ENCODE data around the gene MUC12. TPM values are rescaled to one million over a fixed set of nuclear protein-coding genes. Genes with fewer than 3 reads are reported as not detected.
"Not testable (repeated sequence)": the region's sequence is repeated elsewhere in the genome, so short reads cannot be mapped to it uniquely, and the experiment has no call there.

MUC12 gene
- total and polyA plus RNA-seq, 4 donors, result 0.16 TPM; not detected in 3

- TF ChIP-seq CTCF (IDR thresholded peaks at IDR 0.05; ENCODE audit: low read depth, low read length, missing input control) (no peak), TAF1 (conservative IDR thresholded peaks at IDR 0.05) (no peak), MAX (IDR thresholded peaks at IDR 0.05) (no peak), FOXA2 (IDR thresholded peaks at IDR 0.05) (no peak), SP1 (IDR thresholded peaks at IDR 0.05) (no peak), RXRA (IDR thresholded peaks at IDR 0.05) (no peak), FOXA1 (IDR thresholded peaks at IDR 0.05) (no peak), HNF4A (conservative IDR thresholded peaks at IDR 0.05) (no peak)
- TF ChIP-seq, protein P1, sequence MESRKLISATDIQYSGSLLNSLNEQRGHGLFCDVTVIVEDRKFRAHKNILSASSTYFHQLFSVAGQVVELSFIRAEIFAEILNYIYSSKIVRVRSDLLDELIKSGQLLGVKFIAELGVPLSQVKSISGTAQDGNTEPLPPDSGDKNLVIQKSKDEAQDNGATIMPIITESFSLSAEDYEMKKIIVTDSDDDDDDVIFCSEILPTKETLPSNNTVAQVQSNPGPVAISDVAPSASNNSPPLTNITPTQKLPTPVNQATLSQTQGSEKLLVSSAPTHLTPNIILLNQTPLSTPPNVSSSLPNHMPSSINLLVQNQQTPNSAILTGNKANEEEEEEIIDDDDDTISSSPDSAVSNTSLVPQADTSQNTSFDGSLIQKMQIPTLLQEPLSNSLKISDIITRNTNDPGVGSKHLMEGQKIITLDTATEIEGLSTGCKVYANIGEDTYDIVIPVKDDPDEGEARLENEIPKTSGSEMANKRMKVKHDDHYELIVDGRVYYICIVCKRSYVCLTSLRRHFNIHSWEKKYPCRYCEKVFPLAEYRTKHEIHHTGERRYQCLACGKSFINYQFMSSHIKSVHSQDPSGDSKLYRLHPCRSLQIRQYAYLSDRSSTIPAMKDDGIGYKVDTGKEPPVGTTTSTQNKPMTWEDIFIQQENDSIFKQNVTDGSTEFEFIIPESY (IDR thresholded peaks at IDR 0.05), result no peak
These were observed 8.9 kb downstream of the MUC12 start (continued) for GRCh38 chr7:100978300-100978699.

DNA sequence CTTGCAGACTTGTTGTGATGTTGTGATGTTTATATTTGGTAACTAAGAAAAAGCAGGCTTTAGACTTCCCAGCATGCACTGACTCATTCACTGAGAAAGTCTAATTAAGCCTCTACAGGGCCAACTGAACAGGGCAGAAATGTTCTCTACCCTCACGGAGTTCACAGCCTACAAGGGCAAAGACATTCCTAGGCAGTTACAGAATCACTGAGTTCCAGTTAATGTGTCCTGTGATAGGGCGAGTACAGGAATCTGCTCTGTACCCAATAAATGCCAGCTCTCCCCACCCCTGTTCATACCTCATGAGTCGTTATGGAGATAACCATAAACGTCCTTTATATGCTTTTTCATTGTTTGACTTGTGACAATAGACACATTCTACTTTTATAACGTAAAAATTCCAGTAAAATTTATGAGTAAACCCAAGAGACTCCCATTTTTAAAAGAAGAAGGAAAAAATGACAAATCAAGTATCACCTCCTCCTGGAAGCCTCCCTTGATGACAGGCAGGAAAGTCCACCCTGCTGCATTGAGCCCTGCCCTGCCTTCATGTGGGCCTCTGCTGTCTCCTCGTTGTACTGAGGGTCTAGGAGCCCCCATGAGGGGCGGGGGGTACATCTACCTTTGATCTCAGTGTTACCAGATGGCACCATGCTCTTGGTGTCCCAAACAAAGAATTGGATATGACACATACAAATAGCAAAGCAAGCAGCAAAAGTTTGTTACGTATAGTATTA lies 14.3 kb downstream of the MUC12 start:
- no peak for DNase-seq (ENCODE audit: low spot score)
- no peaks in the 10 kb centered on the region for H3K9me3 ChIP-seq (ENCODE audit: control insufficient read depth in 4 of 4, low read length in 3 of 4)
- TF ChIP-seq GABPA (IDR thresholded peaks at IDR 0.05 in 1 of 2, conservative IDR thresholded peaks at IDR 0.05 in 1 of 2) (no peak), CTCF (IDR thresholded peaks at IDR 0.05; ENCODE audit: low read depth, low read length, missing input control) (no peak), EGR1 (IDR thresholded peaks at IDR 0.05; ENCODE audit: low read depth in 2 of 2) (no peak), TAF1 (conservative IDR thresholded peaks at IDR 0.05) (no peak), YY1 (IDR thresholded peaks at IDR 0.05) (no peak), JUND (IDR thresholded peaks at IDR 0.05) (no peak), RAD21 (IDR thresholded peaks at IDR 0.05) (no peak), ATF3 (IDR thresholded peaks at IDR 0.05) (no peak), SP1 (IDR thresholded peaks at IDR 0.05) (no peak), RXRA (IDR thresholded peaks at IDR 0.05) (no peak), HNF4A (conservative IDR thresholded peaks at IDR 0.05) (no peak)
- TF ChIP-seq, protein P1 (IDR thresholded peaks at IDR 0.05), result no peak
- TF ChIP-seq, protein P2, sequence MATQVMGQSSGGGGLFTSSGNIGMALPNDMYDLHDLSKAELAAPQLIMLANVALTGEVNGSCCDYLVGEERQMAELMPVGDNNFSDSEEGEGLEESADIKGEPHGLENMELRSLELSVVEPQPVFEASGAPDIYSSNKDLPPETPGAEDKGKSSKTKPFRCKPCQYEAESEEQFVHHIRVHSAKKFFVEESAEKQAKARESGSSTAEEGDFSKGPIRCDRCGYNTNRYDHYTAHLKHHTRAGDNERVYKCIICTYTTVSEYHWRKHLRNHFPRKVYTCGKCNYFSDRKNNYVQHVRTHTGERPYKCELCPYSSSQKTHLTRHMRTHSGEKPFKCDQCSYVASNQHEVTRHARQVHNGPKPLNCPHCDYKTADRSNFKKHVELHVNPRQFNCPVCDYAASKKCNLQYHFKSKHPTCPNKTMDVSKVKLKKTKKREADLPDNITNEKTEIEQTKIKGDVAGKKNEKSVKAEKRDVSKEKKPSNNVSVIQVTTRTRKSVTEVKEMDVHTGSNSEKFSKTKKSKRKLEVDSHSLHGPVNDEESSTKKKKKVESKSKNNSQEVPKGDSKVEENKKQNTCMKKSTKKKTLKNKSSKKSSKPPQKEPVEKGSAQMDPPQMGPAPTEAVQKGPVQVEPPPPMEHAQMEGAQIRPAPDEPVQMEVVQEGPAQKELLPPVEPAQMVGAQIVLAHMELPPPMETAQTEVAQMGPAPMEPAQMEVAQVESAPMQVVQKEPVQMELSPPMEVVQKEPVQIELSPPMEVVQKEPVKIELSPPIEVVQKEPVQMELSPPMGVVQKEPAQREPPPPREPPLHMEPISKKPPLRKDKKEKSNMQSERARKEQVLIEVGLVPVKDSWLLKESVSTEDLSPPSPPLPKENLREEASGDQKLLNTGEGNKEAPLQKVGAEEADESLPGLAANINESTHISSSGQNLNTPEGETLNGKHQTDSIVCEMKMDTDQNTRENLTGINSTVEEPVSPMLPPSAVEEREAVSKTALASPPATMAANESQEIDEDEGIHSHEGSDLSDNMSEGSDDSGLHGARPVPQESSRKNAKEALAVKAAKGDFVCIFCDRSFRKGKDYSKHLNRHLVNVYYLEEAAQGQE (IDR thresholded peaks at IDR 0.05), result no peak
- H3K4me1 ChIP-seq (ENCODE audit: control insufficient read depth in 4 of 4, insufficient read depth in 4 of 4, low read length in 3 of 4), result no peaks in the 10 kb centered on the region
- H3K36me3 ChIP-seq (ENCODE audit: control insufficient read depth in 4 of 4, insufficient read depth in 3 of 4, low read depth in 1 of 4, low read length in 3 of 4), result no peaks in the 10 kb centered on the region
- no peak overlapping the region for H3K27ac ChIP-seq (ENCODE audit: low read depth in 1 of 2, low read length in 2 of 2)
- 57% methylated on average over 8 of the region's 8 CpGs for WGBS
- no peak overlapping the region for H3K4me3 ChIP-seq (ENCODE audit: low read depth in 1 of 3, low read length in 3 of 3)
- no peak overlapping the region for H3K9ac ChIP-seq (ENCODE audit: low read depth in 1 of 2, low read length in 2 of 2)
- H3K27me3 ChIP-seq (ENCODE audit: control insufficient read depth in 4 of 4, insufficient read depth in 4 of 4, low read length in 3 of 4), result no peaks in the 10 kb centered on the region

GRCh38 chr7:100984241-100984918 lies 15.0 kb downstream of the MUC12 start:
- not testable (repeated sequence) for H3K4me1 ChIP-seq (ENCODE audit: control insufficient read depth in 4 of 4, insufficient read depth in 4 of 4, low read length in 3 of 4); H3K4me3 ChIP-seq (ENCODE audit: low read depth in 1 of 3, low read length in 3 of 3); H3K27me3 ChIP-seq (ENCODE audit: control insufficient read depth in 4 of 4, insufficient read depth in 4 of 4, low read length in 3 of 4); H3K9me3 ChIP-seq (ENCODE audit: control insufficient read depth in 4 of 4, low read length in 3 of 4); H3K36me3 ChIP-seq (ENCODE audit: control insufficient read depth in 4 of 4, insufficient read depth in 3 of 4, low read depth in 1 of 4, low read length in 3 of 4); H3K9ac ChIP-seq (ENCODE audit: low read depth in 1 of 2, low read length in 2 of 2); H3K27ac ChIP-seq (ENCODE audit: low read depth in 1 of 2, low read length in 2 of 2); DNase-seq (ENCODE audit: low spot score)
- 78% methylated on average over 14 of the region's 14 CpGs for WGBS

Data from liver (tissue), 9 donors.